Activated CD4-positive, alpha-beta T cell treated with anti-CD3 and anti-CD28 coated beads for 36 hours (primary cell): ENCODE measurements around the gene SLC9C1. TPM values are rescaled to one million over a fixed set of nuclear protein-coding genes. Genes with fewer than 3 reads are reported as not detected.
A peak's percentile ranks its signal among the peaks of the same experiment; 100 is the strongest.

Experiments
- ATAC-seq: fragments of 200-7000 bp; cut with Tn5 transposase; one replicate; pipeline ENCODE4 v1.10.0; 2021; ENCODE audit warnings: mild to moderate bottlenecking, moderate library complexity
- CTCF ChIA-PET: fragments of 350-600 bp; sonication (Branson Sonifier 250); formaldehyde crosslinking; loops from one replicate; lab custom pipeline; 2021; ENCODE audit warnings: antibody characterized with exemption; lab: Charles Lee
- POLR2A ChIA-PET: fragments of 350-600 bp; sonication (Branson Sonifier 250); formaldehyde crosslinking; loops from one replicate; lab custom pipeline; 2021; ENCODE audit warnings: antibody characterized with exemption, inconsistent platforms; lab: Charles Lee
- DNase-seq: peaks from one replicate; pipeline ENCODE4 v3.0.0-alpha.2; 2020
- H3K27ac Mint-ChIP-seq: one replicate; pipeline ENCODE4 v1.8.0; 2021; ENCODE audit warnings: mixed read lengths
- H3K27me3 Mint-ChIP-seq: one replicate; pipeline ENCODE4 v1.8.0; 2021; ENCODE audit warnings: mixed read lengths
- H3K36me3 Mint-ChIP-seq: one replicate; pipeline ENCODE4 v1.8.0; 2021; ENCODE audit warnings: low read depth, mixed read lengths
- H3K4me1 Mint-ChIP-seq: one replicate; pipeline ENCODE4 v1.8.0; 2021; ENCODE audit warnings: mixed read lengths
- H3K4me3 Mint-ChIP-seq: one replicate; pipeline ENCODE4 v1.8.0; 2021; ENCODE audit warnings: mild to moderate bottlenecking, moderate library complexity, mixed read lengths
- H3K9me3 Mint-ChIP-seq: one replicate; pipeline ENCODE4 v1.8.0; 2021; ENCODE audit warnings: low read depth, mixed read lengths
- intact Hi-C, 2 experiments: fragments of 100-400 bp; cut with DNase I in 1 of 2; cut with micrococcal nuclease in 1 of 2; formaldehyde crosslinking; loops; one replicate each; pipeline versions ENCODE4 v1.14.2 to v1.15.1; 2022 to 2024; cut with DNase I, micrococcal nuclease
- total RNA-seq, 2 experiments: library from RNA; stranded (reverse); gene quantifications; one replicate each; pipeline ENCODE4 v1.2.3, GENCODE V29; 2021

Gene SLC9C1
- total RNA-seq, 2 experiments from 2014 or later: not detected

DNA sequence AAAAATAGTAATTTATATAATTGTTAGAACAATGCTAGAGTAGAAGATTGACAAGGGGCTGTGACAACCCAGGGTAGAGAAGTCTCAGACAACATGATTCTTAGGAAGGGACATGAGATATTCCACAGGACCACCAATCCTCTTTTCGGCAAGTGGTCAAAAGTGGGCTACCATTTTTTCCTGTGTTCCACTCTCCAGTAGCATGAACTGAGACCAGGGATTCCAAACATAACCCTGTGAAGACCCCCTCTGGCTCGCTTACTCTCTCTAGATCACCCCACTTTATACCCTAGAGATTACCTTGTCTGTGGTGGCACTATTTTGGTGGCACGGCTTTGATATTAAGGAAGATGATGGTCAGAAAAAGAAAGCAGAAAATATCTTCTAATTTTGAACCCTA lies 161.9 kb downstream of the SLC9C1 start:
- H3K9me3 Mint-ChIP-seq: no peaks in the 10 kb centered on the region
- ATAC-seq (no peak), DNase-seq (no peak)
- POLR2A ChIA-PET: no interaction called here
- CTCF ChIA-PET: interaction anchor here (1.2 to 1.5 kb wide), 2 partner anchors 20 to 161 kb away, joined by 3 to 6 read pairs; partner anchors contain the start of gene SLC9C1
- peak overlapping the region; percentile 79 for H3K4me3 Mint-ChIP-seq
- intact Hi-C loops: loop anchor here in 1 of 2 experiments (10.0 kb wide), 2 partner anchors 843 to 883 kb away; partner anchors contain the start of gene CD200R1
- no peaks in the 10 kb centered on the region for H3K27me3 Mint-ChIP-seq
- peak overlapping the region; percentile 74 for H3K27ac Mint-ChIP-seq
- peaks cover 91% of the 10 kb centered on the region for H3K4me1 Mint-ChIP-seq
- peaks cover 7% of the 10 kb centered on the region for H3K36me3 Mint-ChIP-seq

- no peak for DNase-seq
- Mint-ChIP-seq H3K4me1 (peaks cover 93% of the 10 kb centered on the region), H3K27me3 (no peaks in the 10 kb centered on the region), H3K4me3 (no peak overlapping the region), H3K9me3 (no peaks in the 10 kb centered on the region), H3K27ac (peak overlapping the region; percentile 35), H3K36me3 (peaks cover 9% of the 10 kb centered on the region)
- ATAC-seq: no peak
- CTCF ChIA-PET: interaction anchor here (1.0 kb wide), 1 partner anchor 163 kb away, joined by 4 read pairs; the partner anchor contains the start of gene SLC9C1
- intact Hi-C loops: loop anchor here in 1 of 2 experiments (10.0 kb wide), 2 partner anchors 844 to 884 kb away; partner anchors contain the start of gene CD200R1
- POLR2A ChIA-PET: no interaction called here
Measured at GRCh38 chr3:112131111-112131510, 162.9 kb downstream of the SLC9C1 start.

DNA sequence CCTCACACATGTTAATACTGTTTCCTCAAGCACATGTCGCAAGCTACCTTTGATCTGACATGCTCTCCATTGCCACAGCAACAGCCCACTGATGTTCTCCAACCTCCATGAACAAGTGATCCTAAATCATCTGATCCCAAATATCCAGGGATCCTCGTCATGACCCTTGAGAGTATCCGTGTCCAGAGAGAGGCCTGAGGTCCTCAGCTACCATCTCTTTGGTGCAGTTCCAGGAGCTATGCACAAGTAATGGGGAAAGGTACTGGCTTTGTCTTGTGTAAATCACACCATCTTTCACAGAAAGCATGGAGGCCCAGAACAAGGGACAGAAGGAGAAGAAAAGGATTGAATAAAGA lies 163.4 kb downstream of the SLC9C1 start:
- ATAC-seq (no peak), DNase-seq (no peak)
- intact Hi-C loops: loop anchor here in 1 of 2 experiments (10.0 kb wide), 2 partner anchors 844 to 884 kb away; partner anchors contain the start of gene CD200R1
- Mint-ChIP-seq H3K4me3 (no peak overlapping the region), H3K27me3 (no peaks in the 10 kb centered on the region), H3K27ac (peak overlapping the region; percentile 59), H3K36me3 (peaks cover 13% of the 10 kb centered on the region), H3K9me3 (no peaks in the 10 kb centered on the region), H3K4me1 (peaks cover 92% of the 10 kb centered on the region)
- CTCF ChIA-PET: interaction anchor here (1.0 kb wide), 1 partner anchor 163 kb away, joined by 4 read pairs; the partner anchor contains the start of gene SLC9C1
- POLR2A ChIA-PET: no interaction called here

DNA sequence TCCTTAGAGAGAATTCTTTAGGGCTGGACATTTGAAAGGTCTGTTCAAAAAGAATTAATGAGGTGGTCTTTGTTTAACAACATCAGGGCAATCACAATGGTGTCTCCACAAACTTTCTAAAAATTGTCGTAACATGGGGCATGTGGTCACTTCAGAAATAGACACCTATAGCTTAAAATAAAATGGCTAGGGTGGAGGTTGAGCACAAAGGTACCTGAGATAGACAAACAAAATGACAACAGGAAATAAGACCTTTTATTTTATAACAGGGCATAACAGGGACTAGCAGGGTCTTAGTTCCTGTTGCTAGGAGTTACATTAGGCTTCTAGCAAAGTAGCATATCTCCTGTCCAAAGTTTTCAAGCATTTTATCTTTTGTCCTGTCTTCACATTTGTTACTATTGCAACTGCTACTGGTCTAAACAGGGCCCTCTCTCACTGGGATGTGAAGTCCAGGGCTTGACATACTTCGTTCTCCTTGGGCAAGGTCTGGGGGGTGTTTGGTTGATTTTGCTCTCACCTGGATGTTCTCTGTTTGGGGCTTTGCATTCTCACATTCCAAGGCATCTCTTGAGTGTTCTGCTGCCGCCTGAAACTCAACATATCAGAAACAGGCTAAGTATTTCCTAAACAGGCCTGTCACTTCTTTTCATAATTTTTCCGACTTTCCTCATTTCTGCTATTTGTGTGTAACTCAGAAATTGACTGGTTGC lies 163.9 kb downstream of the SLC9C1 start:
- no peak for ATAC-seq
- intact Hi-C loops: loop anchor here in 1 of 2 experiments (2.0 to 10.0 kb wide), 4 partner anchors 43 to 885 kb away; partner anchors contain the start of genes ATG3, C3orf52 and CD200R1
- ChIA-PET POLR2A (no interaction called here), CTCF (interaction anchor here (1.1 to 5.9 kb wide), 2 partner anchors 19 to 174 kb away, joined by 3 to 36 read pairs; no protein-coding TSS in a partner anchor)
- Mint-ChIP-seq H3K4me1 (peaks cover 90% of the 10 kb centered on the region), H3K27ac (peak overlapping the region; percentile 69), H3K4me3 (no peak overlapping the region), H3K9me3 (no peaks in the 10 kb centered on the region), H3K27me3 (no peaks in the 10 kb centered on the region), H3K36me3 (peaks cover 13% of the 10 kb centered on the region)
- DNase-seq: no peak

- DNase-seq (peak; percentile 75), ATAC-seq (peak; percentile 82)
- POLR2A ChIA-PET: interaction anchor here (0.6 to 0.8 kb wide), 2 partner anchors 247 to 369 kb away, joined by 3 read pairs; no protein-coding TSS in a partner anchor
- peaks cover 82% of the 10 kb centered on the region for H3K4me1 Mint-ChIP-seq
- H3K36me3 Mint-ChIP-seq: peaks cover 19% of the 10 kb centered on the region
- H3K27me3 Mint-ChIP-seq: no peaks in the 10 kb centered on the region
- H3K9me3 Mint-ChIP-seq: no peaks in the 10 kb centered on the region
- peak overlapping the region; percentile 20 for H3K4me3 Mint-ChIP-seq
- peak overlapping the region; percentile 69 for H3K27ac Mint-ChIP-seq
- CTCF ChIA-PET: interaction anchor here (0.6 to 5.9 kb wide), 9 partner anchors 9 to 587 kb away, joined by 3 to 36 read pairs (median 3); partner anchors contain the start of gene CD200
- intact Hi-C loops: loop anchor here in 1 of 2 experiments (2.0 kb wide), 2 partner anchors 42 to 432 kb away; partner anchors contain the start of genes ATG3 and C3orf52
Measured at GRCh38 chr3:112128843-112129727, 164.9 kb downstream of the SLC9C1 start.

DNA sequence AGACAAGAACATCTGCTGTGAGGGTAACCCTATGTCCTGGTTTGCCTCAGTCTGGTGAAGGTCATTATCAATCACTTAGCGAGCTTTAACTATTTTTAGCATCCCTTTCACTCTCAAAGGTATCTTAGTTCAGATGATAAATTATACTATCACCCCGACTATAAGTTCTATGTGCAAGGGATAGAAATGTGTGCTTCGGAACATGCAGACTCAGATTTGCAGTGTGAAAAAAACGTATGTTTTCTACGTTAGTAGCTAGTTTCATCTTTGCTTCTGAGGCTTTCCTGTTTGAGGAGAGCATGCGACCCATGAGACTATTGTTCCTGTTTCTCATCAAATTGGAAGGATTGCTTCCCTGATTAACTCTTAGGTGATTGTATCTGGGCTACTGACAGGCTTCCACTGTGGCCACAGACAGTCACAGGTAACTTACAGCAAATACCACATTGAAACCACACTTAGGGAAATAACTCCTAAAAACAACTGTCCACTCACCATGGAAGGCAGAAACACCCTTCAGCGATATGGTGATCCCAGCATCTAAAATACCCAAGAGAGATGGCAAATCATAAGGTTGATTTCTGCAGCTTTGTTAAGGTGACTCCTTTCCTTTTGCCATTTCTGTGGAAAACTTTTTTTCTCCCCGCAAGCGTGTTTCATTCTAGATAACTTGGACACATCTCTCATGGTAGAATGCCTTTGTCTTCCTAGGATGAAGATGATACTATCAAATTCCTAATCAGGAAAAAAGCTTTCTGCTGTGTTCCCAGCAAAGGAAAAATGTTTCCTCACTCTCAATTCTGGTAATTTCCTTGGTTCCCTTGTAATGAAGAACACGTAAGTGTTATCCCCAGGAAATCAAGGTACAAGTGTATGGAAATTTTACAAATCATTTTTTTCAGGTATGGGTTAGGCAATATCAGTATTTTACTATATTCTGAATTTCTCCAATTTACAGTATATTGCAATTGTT lies 166.2 kb downstream of the SLC9C1 start:
- peak overlapping the region; percentile 46 for H3K4me3 Mint-ChIP-seq
- peaks cover 24% of the 10 kb centered on the region for H3K36me3 Mint-ChIP-seq
- peaks cover 69% of the 10 kb centered on the region for H3K4me1 Mint-ChIP-seq
- no peak for DNase-seq
- no peaks in the 10 kb centered on the region for H3K9me3 Mint-ChIP-seq
- intact Hi-C loops: loop anchor here in 1 of 2 experiments (2.0 kb wide), 2 partner anchors 41 to 433 kb away; partner anchors contain the start of genes ATG3 and C3orf52
- peak overlapping the region; percentile 69 for H3K27ac Mint-ChIP-seq
- CTCF ChIA-PET: interaction anchor here (0.6 to 5.9 kb wide), 9 partner anchors 9 to 362 kb away, joined by 3 to 36 read pairs (median 3); partner anchors contain the start of gene CD200
- POLR2A ChIA-PET: no interaction called here
- ATAC-seq: peak; percentile 8
- no peaks in the 10 kb centered on the region for H3K27me3 Mint-ChIP-seq

GRCh38 chr3:112126511-112126911 lies 167.5 kb downstream of the SLC9C1 start:
- Mint-ChIP-seq H3K4me3 (peak overlapping the region; percentile 27), H3K27ac (peak overlapping the region; percentile 81), H3K36me3 (peaks cover 24% of the 10 kb centered on the region), H3K4me1 (peaks cover 62% of the 10 kb centered on the region), H3K9me3 (no peaks in the 10 kb centered on the region), H3K27me3 (no peaks in the 10 kb centered on the region)
- ChIA-PET CTCF (interaction anchor here (0.7 to 5.9 kb wide), 3 partner anchors 13 to 363 kb away, joined by 3 to 36 read pairs (median 3); no protein-coding TSS in a partner anchor), POLR2A (no interaction called here)
- no peak for ATAC-seq
- no peak for DNase-seq
- intact Hi-C loops: no loop called here

DNA sequence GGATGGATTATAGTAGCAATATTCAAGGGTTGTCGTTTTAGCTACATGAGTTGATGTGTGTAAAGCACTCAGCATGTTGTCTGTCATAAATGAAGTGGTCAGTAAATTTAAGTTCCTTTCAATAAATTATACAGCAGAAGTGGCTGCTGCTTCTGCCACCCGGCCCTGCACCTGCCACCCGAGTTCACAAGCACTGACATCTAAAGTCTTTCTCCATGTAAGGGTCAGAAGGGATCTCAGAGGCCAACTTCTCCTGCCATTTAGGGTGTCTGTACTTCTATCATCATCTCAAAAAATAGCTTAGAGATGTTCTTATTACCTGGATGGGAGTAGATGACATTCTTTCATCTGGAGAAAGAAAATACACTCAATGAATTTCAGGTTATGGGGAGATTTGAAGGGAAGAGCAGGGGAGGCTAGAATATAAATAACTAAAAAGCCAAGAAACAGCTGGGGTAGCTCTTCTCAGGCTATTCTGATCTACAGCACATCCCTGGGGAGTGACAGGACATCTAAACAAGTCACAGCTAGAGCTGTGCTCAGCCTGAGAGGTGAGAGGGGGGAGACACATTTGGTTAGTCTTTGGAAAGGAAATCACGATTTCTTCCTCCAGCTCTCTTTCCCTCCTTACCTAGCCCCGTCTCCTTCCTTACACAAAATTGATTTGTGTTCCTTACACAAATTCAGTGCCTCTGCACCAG lies 169.0 kb downstream of the SLC9C1 start:
- Mint-ChIP-seq H3K9me3 (no peaks in the 10 kb centered on the region), H3K4me1 (peaks cover 61% of the 10 kb centered on the region), H3K27me3 (no peaks in the 10 kb centered on the region), H3K27ac (peak overlapping the region; percentile 5), H3K4me3 (no peak overlapping the region), H3K36me3 (peaks cover 19% of the 10 kb centered on the region)
- POLR2A ChIA-PET: interaction anchor here (0.7 kb wide), 1 partner anchor 511 kb away, joined by 3 read pairs; no protein-coding TSS in a partner anchor
- DNase-seq (no peak), ATAC-seq (no peak)
- intact Hi-C loops: no loop called here
- CTCF ChIA-PET: interaction anchor here (0.9 to 5.9 kb wide), 4 partner anchors 12 to 168 kb away, joined by 4 to 36 read pairs (median 7); partner anchors contain the start of gene SLC9C1

DNA sequence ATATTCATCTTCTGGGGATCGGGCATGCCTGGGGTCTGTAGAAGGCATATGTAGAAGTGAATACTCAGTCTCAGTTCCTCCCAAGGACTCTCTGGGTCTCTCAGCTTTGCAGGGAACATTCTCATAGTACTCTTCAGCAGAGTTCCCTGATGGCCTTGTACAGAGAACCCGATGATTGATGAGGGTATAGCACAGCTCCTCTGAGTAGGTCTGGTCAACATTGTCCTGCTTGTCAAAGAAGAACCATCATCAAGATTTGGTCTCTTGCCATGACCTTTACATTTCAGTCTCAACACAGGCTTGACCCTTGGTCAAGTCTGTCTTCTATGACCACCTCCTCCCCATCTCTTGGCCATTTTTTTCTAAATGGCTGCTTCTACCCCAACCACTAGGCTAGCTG lies 170.5 kb downstream of the SLC9C1 start:
- Mint-ChIP-seq H3K4me1 (peaks cover 60% of the 10 kb centered on the region), H3K27ac (no peak overlapping the region), H3K9me3 (no peaks in the 10 kb centered on the region), H3K36me3 (peaks cover 29% of the 10 kb centered on the region), H3K4me3 (no peak overlapping the region), H3K27me3 (no peaks in the 10 kb centered on the region)
- DNase-seq (no peak), ATAC-seq (no peak)
- intact Hi-C loops: no loop called here
- CTCF ChIA-PET: interaction anchor here (1.2 kb wide), 1 partner anchor 12 kb away, joined by 4 read pairs; no protein-coding TSS in a partner anchor
- POLR2A ChIA-PET: no interaction called here
